ENCODE data around the gene PRKCB. TPM values are rescaled to one million over a fixed set of nuclear protein-coding genes. Genes with fewer than 3 reads are reported as not detected.

PRKCB gene
- total and polyA plus RNA-seq, 2 donors from 2014 or later, result 0.62 to 17.8 TPM

GRCh38 chr16:23976091-23976490 lies 140.3 kb downstream of the PRKCB start:
- H3K4me1 ChIP-seq (ENCODE audit: control insufficient read depth in 2 of 3, insufficient read depth in 2 of 3, low read depth in 1 of 3, low read length in 3 of 3), result no peaks in the 10 kb centered on the region
- H3K9ac ChIP-seq (ENCODE audit: low read length in 3 of 3), result no peak overlapping the region
- DNase-seq (no peak), FAIRE-seq (no peak)
- TF ChIP-seq CTCF (IDR thresholded peaks at IDR 0.05; ENCODE audit: borderline replicate concordance, extremely low read depth, insufficient read depth), result no peak
- H3K9me3 ChIP-seq (ENCODE audit: control insufficient read depth in 2 of 3, insufficient read depth in 1 of 3, low read length in 3 of 3), result no peaks in the 10 kb centered on the region
- no peaks in the 10 kb centered on the region for H3K27me3 ChIP-seq (ENCODE audit: control insufficient read depth, insufficient read depth, low read length)
- H3K4me3 ChIP-seq (ENCODE audit: low read length in 3 of 3), result no peak overlapping the region
- H3K36me3 ChIP-seq (ENCODE audit: control insufficient read depth in 2 of 3, insufficient read depth in 3 of 3, low read length in 3 of 3), result no peaks in the 10 kb centered on the region
- no peak overlapping the region for H3K27ac ChIP-seq (ENCODE audit: low read depth in 2 of 2, low read length in 2 of 2)
- intact Hi-C loops (cut with DNase I), result no loop called here

- FAIRE-seq, result no peak
- Histone ChIP-seq H3K27ac (ENCODE audit: low read depth in 2 of 2, low read length in 2 of 2) (no peak overlapping the region), H3K9ac (ENCODE audit: low read length in 3 of 3) (no peak overlapping the region), H3K36me3 (ENCODE audit: control insufficient read depth in 2 of 3, insufficient read depth in 3 of 3, low read length in 3 of 3) (no peaks in the 10 kb centered on the region), H3K27me3 (ENCODE audit: control insufficient read depth, insufficient read depth, low read length) (no peaks in the 10 kb centered on the region), H3K4me1 (ENCODE audit: control insufficient read depth in 2 of 3, insufficient read depth in 2 of 3, low read depth in 1 of 3, low read length in 3 of 3) (no peaks in the 10 kb centered on the region), H3K9me3 (ENCODE audit: control insufficient read depth in 2 of 3, insufficient read depth in 1 of 3, low read length in 3 of 3) (no peaks in the 10 kb centered on the region), H3K4me3 (ENCODE audit: low read length in 3 of 3) (no peak overlapping the region)
- no peak for DNase-seq
- intact Hi-C loops (cut with DNase I), result no loop called here
- no peak for TF ChIP-seq CTCF (IDR thresholded peaks at IDR 0.05; ENCODE audit: borderline replicate concordance, extremely low read depth, insufficient read depth)
Observed at GRCh38 chr16:23976524-23976923, 140.7 kb downstream of the PRKCB start.

- no peak for FAIRE-seq
- intact Hi-C loops (cut with DNase I), result no loop called here
Observed at GRCh38 chr16:23979441-23979840, 143.7 kb downstream of the PRKCB start.

More at GRCh38 chr16:23979441-23979840, 143.7 kb downstream of the PRKCB start:
- H3K27ac ChIP-seq (ENCODE audit: low read depth in 2 of 2, low read length in 2 of 2), result no peak overlapping the region
- H3K36me3 ChIP-seq (ENCODE audit: control insufficient read depth in 2 of 3, insufficient read depth in 3 of 3, low read length in 3 of 3), result no peaks in the 10 kb centered on the region
- H3K4me1 ChIP-seq (ENCODE audit: control insufficient read depth in 2 of 3, insufficient read depth in 2 of 3, low read depth in 1 of 3, low read length in 3 of 3), result no peaks in the 10 kb centered on the region
- H3K9me3 ChIP-seq (ENCODE audit: control insufficient read depth in 2 of 3, insufficient read depth in 1 of 3, low read length in 3 of 3), result no peaks in the 10 kb centered on the region
- no peak for DNase-seq
- no peaks in the 10 kb centered on the region for H3K27me3 ChIP-seq (ENCODE audit: control insufficient read depth, insufficient read depth, low read length)
- H3K4me3 ChIP-seq (ENCODE audit: low read length in 3 of 3), result no peak overlapping the region
- no peak for TF ChIP-seq CTCF (IDR thresholded peaks at IDR 0.05; ENCODE audit: borderline replicate concordance, extremely low read depth, insufficient read depth)
- no peak overlapping the region for H3K9ac ChIP-seq (ENCODE audit: low read length in 3 of 3)

Data from kidney (tissue), 14 donors.